K562 (cell line): ENCODE measurements around the gene LPA. TPM values are rescaled to one million over a fixed set of nuclear protein-coding genes. Genes with fewer than 3 reads are reported as not detected.

ENCODE experiments used
- ARNT ChIP-seq, 2 experiments: fragments of 450-650 bp; IDR thresholded peaks; 2 replicates each; pipeline ENCODE4 v1.6.1; 2016; ENCODE audit warnings: mild to moderate bottlenecking in 1 of 2
- BRF1 ChIP-seq: IDR thresholded peaks from 3 replicates; pipeline ENCODE4 v1.6.1; 2011; ENCODE audit warnings: borderline replicate concordance, mild to moderate bottlenecking; ENCODE audit not compliant: insufficient read length; ENCODE audit errors: extremely low read depth
- CHD4 ChIP-seq: fragments of 200-600 bp; sonication (generic); IDR thresholded peaks from 3 replicates; pipeline ENCODE4 v1.6.1; 2012; ENCODE audit warnings: low read depth, mild to moderate bottlenecking, mixed read lengths, low read length, inconsistent platforms; ENCODE audit not compliant: insufficient read depth, insufficient replicate concordance, poor library complexity, severe bottlenecking
- CSDE1 ChIP-seq, 2 experiments: fragments of 450-650 bp; IDR thresholded peaks; 2 replicates each; pipeline ENCODE4 v1.6.1; 2016; ENCODE audit warnings: mild to moderate bottlenecking in 1 of 2
- ELF4 ChIP-seq: fragments of 450-650 bp; formaldehyde crosslinking; IDR thresholded peaks from 2 replicates; pipeline ENCODE4 v1.4.0; 2022; ENCODE audit warnings: missing genetic modification characterization
- FIP1L1 ChIP-seq: fragments of 200-400 bp; formaldehyde crosslinking; IDR thresholded peaks from 2 replicates; pipeline ENCODE4 v1.6.1; 2018; ENCODE audit warnings: mild to moderate bottlenecking, low read depth, low read length; ENCODE audit not compliant: poor library complexity, severe bottlenecking
- FOXK2 ChIP-seq, 2 experiments: fragments of 450-650 bp; IDR thresholded peaks in 1 of 2; conservative IDR thresholded peaks in 1 of 2; 2 replicates each; pipeline ENCODE4 v1.6.1; 2016; ENCODE audit warnings: low read depth in 2 of 2, mild to moderate bottlenecking in 1 of 2
- HDAC1 ChIP-seq, 2 experiments: fragments of 450-650 bp; IDR thresholded peaks; 2 replicates each; pipeline ENCODE4 v1.6.1; 2016 to 2017; ENCODE audit warnings: inconsistent platforms in 1 of 2, mild to moderate bottlenecking in 1 of 2, moderate library complexity in 1 of 2
- KLF1 ChIP-seq: fragments of 450-650 bp; IDR thresholded peaks from 2 replicates; pipeline ENCODE4 v1.6.1; 2016; ENCODE audit warnings: missing genetic modification characterization, missing compliant biosample characterization
- MCM7 ChIP-seq, 2 experiments: fragments of 450-650 bp; IDR thresholded peaks; 2 replicates each; pipeline ENCODE4 v1.6.1; 2016 to 2018
- MTF1 ChIP-seq: fragments of 250-450 bp; sonication (Bioruptor Pico); IDR thresholded peaks from 2 replicates; pipeline ENCODE4 v1.9.0; 2021; ENCODE audit warnings: moderate library complexity, mild to moderate bottlenecking, inconsistent platforms, borderline replicate concordance
- POLR2B ChIP-seq: fragments of 450-650 bp; IDR thresholded peaks from 2 replicates; pipeline ENCODE4 v1.6.1; 2018; ENCODE audit warnings: low read depth; ENCODE audit not compliant: partially characterized antibody
- RAD21 ChIP-seq, 2 experiments: fragments of 250-450 bp in 1 of 2; fragments of 450-650 bp in 1 of 2; sonication (Bioruptor Pico) in 1 of 2; formaldehyde crosslinking in 1 of 2; IDR thresholded peaks in 1 of 2; conservative IDR thresholded peaks in 1 of 2; 2 replicates each; pipeline versions ENCODE4 v1.4.0 to v1.8.0; 2020 to 2022; ENCODE audit warnings: mild to moderate bottlenecking in 2 of 2, moderate library complexity in 1 of 2
- RCOR1 ChIP-seq, 2 experiments: IDR thresholded peaks; 2 replicates each; pipeline ENCODE4 v1.6.1; 2012; ENCODE audit warnings: low read depth in 2 of 2, low read length in 2 of 2, borderline replicate concordance in 1 of 2, improper control_type of control experiment in 1 of 2
- ZKSCAN3 ChIP-seq: fragments of 250-450 bp; sonication (Bioruptor Pico); IDR thresholded peaks from 2 replicates; pipeline ENCODE4 v1.4.0; 2020
- ZNF431 ChIP-seq: sonication (generic); formaldehyde crosslinking; IDR thresholded peaks from 2 replicates; pipeline ENCODE4 v1.8.0; 2022; ENCODE audit warnings: mild to moderate bottlenecking, missing genetic modification reagents
- ZNF507 ChIP-seq: conservative IDR thresholded peaks from 2 replicates; pipeline ENCODE4 v1.6.1; 2017; ENCODE audit warnings: missing genetic modification characterization, missing compliant biosample characterization
- ZNF644 ChIP-seq: fragments of 200-800 bp; sonication (Bioruptor generic); IDR thresholded peaks from 2 replicates; pipeline ENCODE4 v1.6.1; 2016; ENCODE audit warnings: low read depth, missing genetic modification characterization, missing compliant biosample characterization
- polyA plus RNA-seq, 8 experiments: library from polyadenylated mRNA; depleted of rRNA in 4 of 8; stranded (reverse) in 5 of 8; unstranded in 3 of 8; fragments of >200 nt; fragmentation: Nextera tagmentation in 2 of 8; fragmentation: Illumina TruSeq in 1 of 8; extraction: Ambion mirVana in 2 of 8; extraction: Trizol in 1 of 8; gene quantifications; 2 replicates each; pipeline versions ENCODE4 v1.2.1 to v1.2.3, GENCODE V29; 2011 to 2014; ENCODE audit warnings: inconsistent platforms in 1 of 8, missing spikeins in 1 of 8
- total RNA-seq, 7 experiments: library from RNA; depleted of rRNA in 6 of 7; stranded (reverse); fragments of >200 nt in 6 of 7; fragmentation: Illumina TruSeq in 2 of 7; extraction: Trizol in 2 of 7; gene quantifications; 2 replicates each; pipeline versions ENCODE4 v1.2.1 to v1.2.3, GENCODE V29; 2011 to 2021; ENCODE audit warnings: low replicate concordance in 1 of 7
- TF ChIP-seq, protein P1 (sequence below): fragments of 450-650 bp; IDR thresholded peaks from one replicate; pipeline ENCODE4 v1.6.1; 2018; ENCODE audit warnings: mild to moderate bottlenecking, moderate library complexity; ENCODE audit not compliant: partially characterized antibody
- TF ChIP-seq, protein P2 (sequence below): fragments of 450-650 bp; IDR thresholded peaks from 2 replicates; pipeline ENCODE4 v1.6.1; 2017; ENCODE audit warnings: antibody characterized with exemption, mild to moderate bottlenecking
- TF ChIP-seq, protein P3 (sequence below): fragments of 450-650 bp; IDR thresholded peaks from 2 replicates; pipeline ENCODE4 v1.6.1; 2016; ENCODE audit warnings: missing biosample characterization, missing genetic modification characterization

LPA gene
- total and polyA plus RNA-seq, 9 of the 15 experiments (the other 6 are each of a cell fraction or from before 2014, with no cell fraction given): 0.01 to 0.18 (median 0.07) TPM; not detected in 6

DNA sequence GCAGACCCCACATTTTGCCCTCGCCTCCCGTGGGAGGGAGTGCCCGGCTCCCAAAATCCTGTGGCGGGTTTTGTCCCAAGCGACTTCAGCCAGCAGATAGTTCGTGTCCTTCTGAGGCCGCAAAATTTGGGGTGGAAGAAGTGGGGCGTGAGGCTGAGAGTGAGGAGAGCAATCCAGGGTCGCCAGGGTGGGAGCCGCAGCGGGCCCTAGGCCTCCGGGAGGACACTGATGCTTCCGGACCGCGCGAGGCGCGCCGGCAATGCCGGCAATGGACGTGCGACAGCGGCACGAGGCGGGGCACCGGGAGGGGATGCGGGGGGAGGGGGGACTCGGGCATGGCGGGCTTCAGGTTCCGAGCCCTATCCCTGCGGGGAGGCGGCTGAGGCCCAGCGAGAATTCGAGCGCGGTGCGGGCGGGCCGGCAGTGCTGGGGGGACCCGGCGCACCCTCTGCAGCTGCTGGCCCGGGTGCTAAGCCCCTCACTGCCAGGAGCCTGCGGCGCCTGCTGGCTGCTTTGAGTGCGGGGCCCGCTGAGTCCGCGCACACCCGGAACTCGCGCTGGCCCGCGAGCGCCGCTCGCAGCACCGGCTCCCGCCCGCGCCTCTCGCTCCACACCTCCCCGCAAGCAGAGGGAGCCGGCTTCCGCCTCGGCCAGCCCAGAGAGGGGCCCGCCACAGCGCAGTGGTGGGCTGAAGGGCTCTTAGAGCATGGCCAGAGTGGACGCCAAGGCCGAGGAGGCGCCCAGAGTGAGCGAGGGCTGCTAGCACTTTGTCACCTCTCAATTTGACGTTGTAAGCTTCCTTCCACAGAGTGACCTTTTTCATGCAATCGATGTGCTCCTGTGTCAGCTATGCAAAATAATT, 143.8 kb downstream of the LPA start (continued):
- TF ChIP-seq HDAC1 (IDR thresholded peaks at IDR 0.05): peak in 1 of 2 experiments; percentile 51; a peak in 1 of 4 replicates
- no peak for TF ChIP-seq ZKSCAN3
- no peak for TF ChIP-seq KLF1 (tag)
- TF ChIP-seq ELF4: no peak
- no peak for TF ChIP-seq MTF1 (CRISPR knock-in tag)
- TF ChIP-seq RCOR1 (IDR thresholded peaks at IDR 0.05; ENCODE audit: borderline replicate concordance in 1 of 2, low read depth in 2 of 2, low read length in 2 of 2): peak in 1 of 2 experiments; percentile 47; a peak in 1 of 4 replicates
- TF ChIP-seq, protein P1, sequence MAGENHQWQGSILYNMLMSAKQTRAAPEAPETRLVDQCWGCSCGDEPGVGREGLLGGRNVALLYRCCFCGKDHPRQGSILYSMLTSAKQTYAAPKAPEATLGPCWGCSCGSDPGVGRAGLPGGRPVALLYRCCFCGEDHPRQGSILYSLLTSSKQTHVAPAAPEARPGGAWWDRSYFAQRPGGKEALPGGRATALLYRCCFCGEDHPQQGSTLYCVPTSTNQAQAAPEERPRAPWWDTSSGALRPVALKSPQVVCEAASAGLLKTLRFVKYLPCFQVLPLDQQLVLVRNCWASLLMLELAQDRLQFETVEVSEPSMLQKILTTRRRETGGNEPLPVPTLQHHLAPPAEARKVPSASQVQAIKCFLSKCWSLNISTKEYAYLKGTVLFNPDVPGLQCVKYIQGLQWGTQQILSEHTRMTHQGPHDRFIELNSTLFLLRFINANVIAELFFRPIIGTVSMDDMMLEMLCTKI: no peak
- TF ChIP-seq BRF1: no peak
- no peak for TF ChIP-seq CSDE1 (IDR thresholded peaks at IDR 0.05)
- TF ChIP-seq FOXK2 (conservative IDR thresholded peaks at IDR 0.05 in 1 of 2, IDR thresholded peaks at IDR 0.05 in 1 of 2; ENCODE audit: low read depth in 2 of 2): no peak
- TF ChIP-seq MCM7 (IDR thresholded peaks at IDR 0.05): no peak
- no peak for TF ChIP-seq CHD4
- TF ChIP-seq POLR2B: no peak
- no peak for TF ChIP-seq ARNT (IDR thresholded peaks at IDR 0.05)
- TF ChIP-seq FIP1L1: no peak
- TF ChIP-seq, protein P2, sequence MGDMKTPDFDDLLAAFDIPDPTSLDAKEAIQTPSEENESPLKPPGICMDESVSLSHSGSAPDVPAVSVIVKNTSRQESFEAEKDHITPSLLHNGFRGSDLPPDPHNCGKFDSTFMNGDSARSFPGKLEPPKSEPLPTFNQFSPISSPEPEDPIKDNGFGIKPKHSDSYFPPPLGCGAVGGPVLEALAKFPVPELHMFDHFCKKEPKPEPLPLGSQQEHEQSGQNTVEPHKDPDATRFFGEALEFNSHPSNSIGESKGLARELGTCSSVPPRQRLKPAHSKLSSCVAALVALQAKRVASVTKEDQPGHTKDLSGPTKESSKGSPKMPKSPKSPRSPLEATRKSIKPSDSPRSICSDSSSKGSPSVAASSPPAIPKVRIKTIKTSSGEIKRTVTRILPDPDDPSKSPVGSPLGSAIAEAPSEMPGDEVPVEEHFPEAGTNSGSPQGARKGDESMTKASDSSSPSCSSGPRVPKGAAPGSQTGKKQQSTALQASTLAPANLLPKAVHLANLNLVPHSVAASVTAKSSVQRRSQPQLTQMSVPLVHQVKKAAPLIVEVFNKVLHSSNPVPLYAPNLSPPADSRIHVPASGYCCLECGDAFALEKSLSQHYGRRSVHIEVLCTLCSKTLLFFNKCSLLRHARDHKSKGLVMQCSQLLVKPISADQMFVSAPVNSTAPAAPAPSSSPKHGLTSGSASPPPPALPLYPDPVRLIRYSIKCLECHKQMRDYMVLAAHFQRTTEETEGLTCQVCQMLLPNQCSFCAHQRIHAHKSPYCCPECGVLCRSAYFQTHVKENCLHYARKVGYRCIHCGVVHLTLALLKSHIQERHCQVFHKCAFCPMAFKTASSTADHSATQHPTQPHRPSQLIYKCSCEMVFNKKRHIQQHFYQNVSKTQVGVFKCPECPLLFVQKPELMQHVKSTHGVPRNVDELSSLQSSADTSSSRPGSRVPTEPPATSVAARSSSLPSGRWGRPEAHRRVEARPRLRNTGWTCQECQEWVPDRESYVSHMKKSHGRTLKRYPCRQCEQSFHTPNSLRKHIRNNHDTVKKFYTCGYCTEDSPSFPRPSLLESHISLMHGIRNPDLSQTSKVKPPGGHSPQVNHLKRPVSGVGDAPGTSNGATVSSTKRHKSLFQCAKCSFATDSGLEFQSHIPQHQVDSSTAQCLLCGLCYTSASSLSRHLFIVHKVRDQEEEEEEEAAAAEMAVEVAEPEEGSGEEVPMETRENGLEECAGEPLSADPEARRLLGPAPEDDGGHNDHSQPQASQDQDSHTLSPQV: no peak
- peak; percentile 85 to 90 for TF ChIP-seq RAD21 (CRISPR knock-in tag; conservative IDR thresholded peaks at IDR 0.05 in 1 of 2, IDR thresholded peaks at IDR 0.05 in 1 of 2)
- TF ChIP-seq ZNF644 (tag): no peak
- no peak for TF ChIP-seq ZNF507 (tag)
- peak; percentile 11; the same call in 1 of the 2 replicates for TF ChIP-seq ZNF431 (CRISPR knock-in tag)
- TF ChIP-seq, protein P3, sequence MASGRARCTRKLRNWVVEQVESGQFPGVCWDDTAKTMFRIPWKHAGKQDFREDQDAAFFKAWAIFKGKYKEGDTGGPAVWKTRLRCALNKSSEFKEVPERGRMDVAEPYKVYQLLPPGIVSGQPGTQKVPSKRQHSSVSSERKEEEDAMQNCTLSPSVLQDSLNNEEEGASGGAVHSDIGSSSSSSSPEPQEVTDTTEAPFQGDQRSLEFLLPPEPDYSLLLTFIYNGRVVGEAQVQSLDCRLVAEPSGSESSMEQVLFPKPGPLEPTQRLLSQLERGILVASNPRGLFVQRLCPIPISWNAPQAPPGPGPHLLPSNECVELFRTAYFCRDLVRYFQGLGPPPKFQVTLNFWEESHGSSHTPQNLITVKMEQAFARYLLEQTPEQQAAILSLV: no peak
